Activated CD4-positive, alpha-beta T cell treated with anti-CD3 and anti-CD28 coated beads, Interleukin-2, amount 50 U/mL, for 4 hours (primary cell): ENCODE data around the gene CFAP57.

Source experiments
- DNase-seq, 2 experiments: peaks; one replicate each; pipeline ENCODE4 v3.0.0-alpha.2; 2020

The CFAP57 gene

DNA sequence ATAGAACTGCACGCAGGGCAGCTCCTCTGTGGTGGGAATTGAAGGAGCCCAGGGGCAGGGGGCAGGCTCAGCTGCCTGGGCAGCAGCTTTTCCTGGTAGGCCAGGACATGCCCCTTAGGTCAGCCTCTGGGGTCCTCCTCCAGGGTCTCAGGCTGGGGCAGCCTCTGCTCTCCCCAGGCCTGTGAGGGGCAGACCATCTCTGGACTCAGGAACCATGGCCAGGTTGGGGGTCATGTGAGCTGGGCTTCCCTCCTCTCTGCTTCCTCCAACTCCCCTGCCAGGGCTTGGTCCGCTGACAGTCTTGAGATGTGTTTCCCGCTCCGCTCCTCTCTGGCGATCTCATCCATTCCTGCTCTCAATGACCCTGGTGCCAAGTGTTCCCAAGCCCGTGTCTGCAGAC, 107.5 kb downstream of the CFAP57 start:
- no peak for DNase-seq

DNA sequence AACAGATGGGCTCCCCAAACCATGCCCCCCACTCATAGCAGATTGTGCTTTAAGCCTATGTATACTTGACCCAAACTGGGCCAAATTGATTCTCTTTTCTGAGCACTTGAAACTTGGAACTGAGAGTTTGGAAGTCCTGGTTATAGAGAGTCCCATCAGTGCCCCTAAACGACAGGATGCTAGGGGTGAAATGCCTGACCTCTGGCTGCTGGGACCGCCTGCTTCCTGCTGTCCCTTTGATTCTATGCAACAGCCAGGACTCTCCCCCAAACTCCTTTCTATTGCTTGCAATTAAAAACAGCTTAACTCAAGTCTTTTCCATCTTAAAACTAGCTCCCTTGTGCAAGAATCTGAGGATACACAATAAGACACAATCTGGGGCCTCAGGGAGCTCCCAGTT, 108.6 kb downstream of the CFAP57 start:
- DNase-seq, result no peak

DNA sequence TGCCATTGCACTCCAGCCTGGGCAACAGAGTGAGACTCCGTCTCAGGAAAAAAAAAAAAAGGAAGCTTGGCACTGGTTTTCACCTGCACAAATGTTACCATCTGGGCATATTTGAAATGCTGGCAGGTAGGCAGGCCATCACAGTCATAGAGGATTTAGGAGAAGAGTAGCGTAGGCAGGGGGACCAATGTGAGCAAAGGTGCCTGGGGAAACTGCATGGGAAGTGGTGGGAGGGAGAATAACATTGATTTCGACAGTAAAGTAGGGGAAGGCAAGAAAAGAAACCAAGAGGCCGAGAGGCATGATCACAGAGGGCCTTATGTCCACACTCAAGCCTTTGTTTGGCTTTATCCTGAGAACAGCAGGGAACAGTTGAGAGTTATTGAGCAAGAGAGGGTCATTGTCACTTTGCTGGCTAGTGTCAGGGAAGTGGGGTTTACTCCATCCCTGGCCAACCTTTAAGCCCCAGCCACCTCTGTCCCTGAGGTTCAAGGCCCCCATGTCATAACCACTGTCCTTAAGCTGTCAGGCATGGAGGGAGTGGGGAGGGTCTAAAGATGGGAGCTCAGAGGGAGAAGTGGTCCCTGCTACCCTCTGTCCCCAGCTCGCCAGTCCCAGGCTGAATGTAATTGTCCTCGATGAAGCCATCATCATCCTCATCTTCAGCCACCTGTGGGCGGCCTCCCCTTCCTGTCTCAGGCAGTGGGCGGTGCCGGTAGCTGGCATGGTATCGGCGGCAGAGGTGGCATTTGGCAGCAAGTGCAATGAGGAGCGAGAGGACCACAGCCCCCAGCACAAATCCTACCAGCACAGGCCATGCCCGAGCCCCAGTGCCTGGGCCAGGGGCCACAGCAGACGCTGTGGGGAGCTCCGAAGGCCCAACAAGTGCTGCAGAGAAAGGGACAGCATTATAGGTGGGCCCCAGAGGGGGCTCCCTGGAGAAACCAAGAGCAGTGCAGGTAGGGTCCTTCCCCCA, 110.4 kb downstream of the CFAP57 start:
- DNase-seq, result no peak

DNA sequence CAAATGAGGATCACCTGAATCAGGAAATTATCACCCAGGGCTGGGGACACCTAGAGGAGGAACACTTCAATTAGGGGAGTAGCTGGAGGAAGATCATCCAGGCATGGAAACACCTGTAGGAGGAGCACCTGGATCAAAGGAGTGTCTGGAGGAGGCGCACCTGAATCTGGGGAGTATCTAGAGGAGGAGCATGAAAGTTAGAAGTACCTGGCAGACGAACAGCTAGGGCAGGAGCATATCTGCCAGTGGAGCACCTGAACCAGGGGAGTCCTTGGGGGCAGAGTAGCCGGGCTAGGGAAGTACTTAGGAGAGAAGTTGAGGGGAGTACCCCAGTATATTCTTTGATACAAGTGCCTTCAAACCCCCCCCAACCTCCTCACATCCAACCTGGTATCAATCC, 111.9 kb downstream of the CFAP57 start:
- DNase-seq, result no peak

DNA sequence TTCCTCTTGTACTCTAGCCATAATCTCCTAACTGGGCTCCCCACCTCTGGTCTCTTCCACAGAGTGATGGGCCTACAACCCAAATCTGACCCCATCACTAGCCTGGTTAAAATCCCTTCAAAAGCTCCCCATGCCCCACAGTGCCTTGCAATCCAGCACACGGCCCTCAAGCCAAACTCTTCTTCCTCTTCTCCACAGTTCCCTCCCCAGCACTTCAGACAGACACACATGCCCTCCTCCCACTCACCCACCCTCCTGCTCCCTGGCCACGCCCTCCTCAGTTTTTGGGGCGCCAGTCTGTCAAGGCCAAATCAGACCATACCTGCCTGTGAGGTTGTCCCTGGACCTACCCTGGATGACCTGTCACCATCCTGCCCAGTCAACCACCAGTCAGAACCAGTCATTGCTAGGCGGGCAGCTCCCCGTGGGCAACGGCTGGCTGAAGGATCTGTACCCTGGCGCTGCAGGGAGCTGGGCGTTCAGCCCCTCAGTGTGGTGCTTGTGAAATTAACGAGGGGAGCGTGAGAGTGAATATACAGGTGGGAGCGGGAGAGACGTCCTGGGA, 112.5 kb downstream of the CFAP57 start:
- DNase-seq, result no peak

DNA sequence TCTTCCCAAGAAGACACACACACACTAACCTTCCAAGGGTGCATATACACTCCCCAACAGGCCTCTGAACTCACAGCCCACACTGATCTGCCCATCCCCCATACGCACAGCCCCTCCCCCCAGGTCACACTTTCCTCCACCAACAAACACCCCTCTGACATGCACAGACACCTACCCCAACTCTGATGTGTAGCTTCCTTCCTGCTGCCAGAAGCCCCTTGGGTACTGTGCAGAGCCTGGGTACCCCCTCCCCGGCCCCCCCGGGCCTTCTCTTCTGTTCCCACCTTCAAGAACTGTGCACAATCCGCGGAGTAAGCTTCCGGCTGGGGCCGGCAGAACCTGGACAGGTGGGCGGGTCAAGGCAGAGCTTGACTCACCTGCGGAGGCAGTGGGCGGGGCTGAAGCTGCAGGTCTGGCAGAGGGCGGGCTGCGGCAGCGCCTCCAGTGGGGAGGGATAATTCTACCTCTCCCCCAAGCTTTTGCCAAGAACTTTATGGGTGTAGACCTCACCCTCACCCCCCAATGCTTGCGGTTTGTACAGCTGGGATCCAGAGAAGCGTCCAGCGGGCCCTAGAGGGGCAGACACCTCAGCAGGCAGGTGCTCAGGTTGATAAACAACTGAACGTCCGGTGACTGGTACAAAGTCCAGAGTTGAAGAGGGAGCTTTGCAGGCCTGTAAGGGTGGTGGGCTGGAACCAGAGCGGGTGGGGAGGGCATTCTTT, 113.3 kb downstream of the CFAP57 start, which contains the start of gene C1orf210:
Gene C1orf210 (minus strand): TSS at position 313 of the 722 bp plus-strand sequence. CDS start 2,311 bp downstream, outside the sequence.
- DNase-seq, result no peak

DNA sequence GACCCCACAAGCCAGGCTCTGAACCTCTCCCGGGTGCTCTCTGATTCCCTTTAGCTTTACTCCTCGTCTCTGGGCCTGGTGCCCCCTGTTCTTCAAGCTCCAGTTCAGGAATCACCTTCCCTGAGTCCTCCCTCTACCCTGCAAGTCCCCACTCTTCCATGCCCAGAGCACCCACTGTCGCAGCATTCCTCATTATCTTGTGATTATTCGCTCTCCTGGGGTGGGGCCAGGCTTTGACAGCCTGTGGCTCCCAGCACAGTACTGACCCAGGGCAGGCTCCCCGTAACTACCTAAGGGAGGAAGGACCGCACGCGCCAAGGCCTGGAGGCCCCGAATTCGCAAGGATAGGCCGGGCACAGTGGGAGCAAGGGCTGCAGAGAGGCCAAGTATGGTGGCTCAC, 114.0 kb downstream of the CFAP57 start:
- no peak for DNase-seq

DNA sequence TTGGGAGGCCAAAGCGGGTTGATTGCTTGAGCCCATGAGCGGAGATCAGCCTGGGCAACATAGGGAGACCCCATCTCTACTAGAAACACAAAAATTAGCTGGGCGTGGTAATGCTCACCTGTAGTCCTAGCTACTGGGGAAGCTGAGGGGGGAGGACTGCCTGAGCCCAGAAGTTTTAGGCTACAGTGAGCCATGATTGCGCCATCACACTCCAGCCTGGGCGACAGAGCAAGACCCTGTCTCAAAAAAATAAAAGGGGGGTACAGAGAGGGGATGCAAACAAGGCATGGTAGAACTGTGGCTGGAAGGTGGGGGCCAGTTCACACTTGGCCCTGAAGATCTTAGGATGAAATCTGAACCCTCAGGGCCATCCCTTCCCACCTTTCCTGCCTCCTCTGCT, 114.4 kb downstream of the CFAP57 start:
- no peak for DNase-seq

DNA sequence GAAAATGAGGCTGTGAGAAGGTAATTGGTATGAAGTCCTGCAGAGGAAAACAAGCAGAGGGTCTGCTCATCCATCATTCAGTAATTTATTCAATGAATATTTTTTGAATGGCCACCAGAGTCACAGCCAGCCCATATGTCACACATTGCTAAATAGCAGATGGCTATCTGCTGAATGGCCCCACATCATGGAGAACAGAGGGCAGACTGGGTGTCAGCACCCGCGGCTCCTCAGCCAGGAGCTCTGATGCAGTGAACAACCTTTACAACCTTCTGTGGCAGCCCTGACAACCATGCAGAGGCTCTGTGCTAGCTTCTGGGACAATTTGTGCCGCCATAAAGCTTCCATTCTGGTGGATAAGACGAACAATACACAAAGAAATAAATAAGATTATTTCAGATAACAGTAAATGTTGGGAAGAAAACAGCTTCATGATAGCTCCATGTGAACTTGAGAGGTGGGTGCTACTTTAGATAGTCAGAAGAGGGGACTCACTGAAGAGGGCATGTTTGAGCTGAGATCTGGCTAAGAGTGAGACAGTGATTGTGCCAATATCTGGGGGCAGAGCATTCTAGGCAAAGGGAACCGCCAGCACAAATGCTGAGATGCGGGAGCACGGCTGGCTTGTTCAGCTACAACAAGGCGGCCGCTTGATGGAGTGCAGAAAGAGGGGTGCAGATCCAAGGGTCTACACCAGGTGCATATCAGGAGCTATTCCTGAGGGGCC, 116.1 kb downstream of the CFAP57 start:
- DNase-seq, result no peak

DNA sequence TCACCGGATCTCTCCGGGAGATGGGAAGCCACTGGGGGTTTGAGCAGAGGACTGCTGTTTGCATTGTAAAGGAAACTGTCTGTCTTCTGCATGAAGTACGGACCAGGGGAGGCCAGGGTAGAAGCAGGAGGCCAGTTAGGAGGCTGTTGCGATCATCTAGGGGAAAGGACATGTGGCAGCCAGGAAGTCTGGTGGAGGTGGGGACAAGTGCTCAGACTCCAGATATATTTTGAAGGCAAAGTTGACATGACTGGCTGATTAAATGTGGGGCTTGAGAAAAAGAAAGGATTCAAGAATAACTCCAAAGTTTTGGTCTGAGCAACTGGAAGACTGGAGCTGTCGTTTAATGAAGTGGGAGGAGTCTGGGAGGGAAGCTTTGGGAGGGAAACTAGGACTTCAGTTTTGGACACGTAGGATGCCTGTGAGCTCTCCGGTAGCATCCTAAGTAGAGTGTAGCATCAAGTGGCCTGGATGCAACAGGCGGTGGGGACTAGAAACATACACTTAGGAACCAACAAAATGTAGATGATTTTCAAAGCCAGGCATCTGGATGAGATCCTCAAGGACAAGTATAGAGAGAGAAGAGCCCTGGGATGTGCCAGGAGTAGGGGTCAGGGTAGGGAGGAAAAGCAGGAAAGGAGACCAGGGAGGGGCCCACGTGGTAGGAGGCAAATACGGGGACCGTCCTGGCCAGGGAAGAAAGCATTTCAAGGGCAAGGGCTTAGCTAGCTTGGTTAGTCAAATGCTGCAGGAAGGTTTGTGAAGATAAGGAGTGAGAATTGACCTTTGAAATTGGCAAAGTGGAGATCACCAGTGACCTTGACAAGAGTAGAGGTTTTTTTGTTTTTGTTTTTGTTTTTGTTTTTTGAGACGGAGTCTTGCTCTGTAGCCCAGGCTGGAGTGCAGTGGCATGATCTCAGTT, 116.9 kb downstream of the CFAP57 start:
- DNase-seq, result no peak

DNA sequence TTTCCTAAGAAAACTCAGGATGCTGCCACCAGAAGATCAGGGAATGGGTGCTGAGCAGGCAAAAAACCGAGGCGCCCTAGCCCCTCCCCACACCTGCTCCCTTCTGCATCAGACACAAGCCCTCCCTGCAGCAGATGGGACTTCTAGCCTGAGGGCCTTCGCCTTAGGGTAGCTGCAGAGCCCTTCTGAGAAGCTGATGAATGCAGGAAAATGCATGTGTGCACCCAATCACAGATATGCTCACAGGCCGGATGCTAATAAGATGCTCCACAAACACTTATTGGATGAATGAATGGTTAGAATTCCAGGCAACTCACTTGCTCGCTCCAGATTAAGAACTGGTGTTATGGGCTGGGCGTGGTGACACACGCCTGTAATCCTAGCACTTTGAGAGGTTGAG, 120.1 kb downstream of the CFAP57 start:
- no peak for DNase-seq

DNA sequence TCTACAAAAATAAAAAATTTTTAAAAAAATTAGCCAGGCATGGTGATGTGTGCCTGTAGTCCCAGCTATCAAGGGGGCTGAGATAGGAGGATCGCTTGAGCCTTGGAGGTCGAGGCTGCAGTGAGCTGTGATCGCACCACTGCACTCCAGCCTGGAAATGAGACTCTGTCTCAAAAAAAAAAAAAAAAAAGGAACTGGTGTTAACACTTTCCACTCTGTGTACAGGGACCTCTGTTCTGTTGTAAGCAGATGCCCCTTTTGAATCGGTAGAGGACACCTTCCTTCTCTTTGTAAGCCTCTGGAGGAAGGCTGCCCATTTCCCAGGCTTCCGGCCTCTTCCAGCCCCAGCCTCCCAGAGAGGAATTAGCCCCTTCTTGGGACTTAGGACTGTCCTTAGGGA, 120.5 kb downstream of the CFAP57 start:
- DNase-seq, result no peak

DNA sequence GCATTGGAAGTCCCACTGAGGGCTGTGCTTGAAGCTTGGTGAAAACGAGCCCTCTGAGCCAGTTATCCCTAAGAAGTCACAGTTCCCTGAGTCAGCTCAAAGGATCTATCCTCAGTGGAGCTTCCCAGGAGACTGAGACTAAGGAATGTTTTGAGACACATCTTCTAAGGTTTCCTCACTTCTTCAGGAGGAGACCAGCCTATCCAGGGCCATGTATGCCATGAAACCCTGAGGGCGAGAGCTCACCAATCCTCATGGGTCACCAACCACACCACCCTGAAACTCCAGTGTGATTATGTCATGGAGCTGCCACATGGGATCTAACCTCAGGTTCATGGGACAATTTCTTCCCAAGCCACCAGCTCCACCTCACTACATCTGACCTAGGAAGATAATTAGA, 121.0 kb downstream of the CFAP57 start:
- no peak for DNase-seq

DNA sequence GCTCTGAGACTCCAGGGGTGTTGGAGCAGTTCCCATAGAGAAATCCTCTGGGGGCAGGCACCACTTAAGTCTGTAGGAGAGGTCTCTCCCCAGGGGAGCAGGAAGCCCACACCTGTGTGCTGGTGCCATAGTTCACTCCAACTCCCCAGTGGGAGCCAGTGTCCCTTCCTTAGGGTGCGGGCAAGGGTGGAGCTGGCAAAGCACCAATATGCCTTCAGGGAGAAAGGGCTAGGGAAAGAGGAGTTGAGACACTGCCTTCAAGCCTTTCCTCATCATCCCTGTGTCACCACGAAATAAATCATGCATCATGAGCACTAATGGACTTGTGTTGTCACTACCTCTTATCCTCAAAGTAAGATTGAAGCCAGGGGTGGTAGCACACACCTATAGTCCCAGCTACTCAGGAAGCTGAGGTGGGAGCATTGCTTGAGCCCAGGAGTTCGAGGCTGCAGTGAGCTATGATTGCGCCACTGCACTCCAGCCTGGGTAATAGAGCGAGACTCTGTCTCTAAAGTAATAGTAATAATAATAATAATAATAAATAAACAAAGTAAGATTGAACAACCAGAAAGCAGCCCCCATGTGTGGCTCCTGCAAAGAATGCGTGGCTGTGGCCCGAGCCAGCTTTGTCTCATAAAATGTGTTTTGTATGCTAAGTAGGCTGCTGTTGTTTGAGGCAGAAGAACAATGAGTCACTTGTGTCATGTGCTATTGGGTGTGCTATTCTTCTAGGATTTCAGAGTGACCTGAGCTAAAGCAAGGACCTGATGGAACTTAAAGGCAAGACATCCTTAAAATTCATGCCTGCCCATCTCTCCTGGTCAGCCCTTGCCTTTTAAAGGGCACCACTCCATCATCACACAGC, 122.0 kb downstream of the CFAP57 start:
- no peak for DNase-seq

DNA sequence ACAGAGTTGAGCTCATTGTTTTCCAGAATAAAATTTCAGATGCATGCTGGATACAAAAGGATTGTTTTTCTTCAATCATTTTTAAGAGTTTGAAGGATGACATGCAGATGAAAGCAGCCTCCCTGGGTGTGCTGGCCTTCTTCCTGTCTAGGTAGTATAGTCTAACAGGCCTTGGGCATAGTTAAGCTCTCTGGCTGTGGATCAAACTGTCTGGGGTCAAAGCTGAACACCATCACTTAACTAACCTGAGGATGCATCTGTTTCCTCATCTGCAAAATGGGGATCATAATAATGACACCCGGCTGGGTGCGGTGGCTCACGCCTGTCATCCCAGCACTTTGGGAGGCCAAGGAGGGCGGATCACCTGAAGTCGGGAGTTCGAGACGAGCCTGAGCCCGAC, 122.6 kb downstream of the CFAP57 start:
- no peak for DNase-seq

DNA sequence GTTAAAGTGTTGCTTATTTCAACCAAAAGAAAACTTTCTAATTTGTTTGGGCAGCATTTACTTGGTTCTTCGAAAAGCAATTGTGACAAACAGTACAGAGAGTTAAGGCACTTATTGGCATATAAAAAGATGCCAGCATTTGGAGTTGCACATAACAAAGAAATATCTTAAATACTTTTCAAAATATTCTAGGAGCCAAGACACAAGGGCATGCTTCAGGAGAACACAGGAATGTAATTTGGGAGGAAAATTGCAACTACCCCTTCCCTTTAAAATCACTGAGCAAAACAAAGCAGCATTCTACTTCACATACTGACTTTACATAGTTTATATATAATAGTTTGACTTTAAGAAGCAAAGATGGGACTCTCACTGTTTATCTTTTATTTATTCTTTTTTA, 124.1 kb downstream of the CFAP57 start:
- no peak for DNase-seq

DNA sequence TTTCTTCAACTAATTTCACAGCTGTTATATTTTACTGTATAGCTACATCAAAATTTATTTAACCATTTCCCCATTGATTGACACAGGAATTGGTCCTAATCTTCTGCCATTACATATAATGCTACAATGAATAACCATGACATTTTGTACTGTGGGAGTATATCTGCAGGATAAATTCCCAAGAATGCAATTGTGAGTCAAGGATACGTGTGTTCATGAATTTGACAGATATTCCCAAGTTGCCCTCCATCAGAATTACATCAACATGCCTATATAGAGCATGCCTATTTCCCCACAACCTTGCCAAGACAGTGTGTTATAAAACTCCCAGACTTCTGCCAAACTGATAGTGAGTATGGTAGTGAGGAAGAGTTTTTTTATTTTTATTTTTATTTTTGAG, 125.9 kb downstream of the CFAP57 start:
- no peak for DNase-seq

DNA sequence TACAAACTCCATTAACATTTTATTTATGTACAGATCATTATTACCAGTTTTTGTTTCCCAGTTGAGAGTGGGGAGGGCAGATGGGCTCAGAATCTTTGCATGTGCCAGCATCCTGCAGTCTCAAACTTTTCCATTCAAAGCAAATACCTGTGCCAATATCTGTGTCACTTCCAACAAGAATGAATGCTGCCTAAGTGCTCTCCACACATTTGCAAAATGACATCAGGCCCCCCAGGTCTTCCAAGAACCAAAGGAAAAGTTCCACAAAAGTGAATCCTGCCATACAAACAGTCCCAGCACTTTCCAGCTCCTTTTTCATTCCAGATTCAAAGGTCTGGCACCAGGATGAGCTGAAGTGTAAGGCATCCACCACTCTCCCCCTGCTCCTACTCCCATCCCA, 127.0 kb downstream of the CFAP57 start:
- DNase-seq, result no peak

DNA sequence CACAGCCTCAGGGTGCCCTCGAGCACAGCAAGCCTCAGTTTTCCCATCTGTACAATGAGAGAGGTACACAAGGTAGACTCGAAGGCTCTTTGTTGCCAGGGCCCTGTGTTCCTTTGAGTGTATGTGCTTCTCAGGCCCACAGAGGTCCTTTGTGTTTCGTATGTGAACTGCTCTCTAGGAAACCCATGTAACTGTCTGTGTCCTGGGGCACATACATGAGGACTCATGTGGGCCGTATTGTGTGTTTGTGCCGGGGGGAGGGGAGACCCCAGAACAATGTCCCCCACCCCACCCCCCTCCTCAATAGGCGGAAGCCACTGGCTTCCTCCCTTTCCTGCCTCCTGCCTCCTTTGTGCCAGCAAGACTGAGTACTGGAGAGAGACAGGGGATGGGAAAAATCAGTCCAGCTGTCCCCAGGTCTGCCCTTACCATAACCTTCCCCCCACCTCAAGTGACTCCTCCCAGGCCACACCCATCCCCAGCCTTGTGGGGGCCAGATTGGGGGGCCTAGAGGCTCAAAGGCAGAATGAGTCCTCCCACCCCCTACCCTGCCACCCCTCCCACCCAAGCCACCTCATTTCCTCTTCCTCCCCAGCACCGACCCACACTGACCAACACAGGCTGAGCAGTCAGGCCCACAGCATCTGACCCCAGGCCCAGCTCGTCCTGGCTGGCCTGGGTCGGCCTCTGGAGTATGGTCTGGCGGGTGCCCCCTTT, 128.4 kb downstream of the CFAP57 start, which contains the start of gene TIE1:
Gene TIE1 (plus strand): TSS at position 605 of the 717 bp plus-strand sequence. CDS start 90 bp downstream, at position 695.
- DNase-seq, result no peak

DNA sequence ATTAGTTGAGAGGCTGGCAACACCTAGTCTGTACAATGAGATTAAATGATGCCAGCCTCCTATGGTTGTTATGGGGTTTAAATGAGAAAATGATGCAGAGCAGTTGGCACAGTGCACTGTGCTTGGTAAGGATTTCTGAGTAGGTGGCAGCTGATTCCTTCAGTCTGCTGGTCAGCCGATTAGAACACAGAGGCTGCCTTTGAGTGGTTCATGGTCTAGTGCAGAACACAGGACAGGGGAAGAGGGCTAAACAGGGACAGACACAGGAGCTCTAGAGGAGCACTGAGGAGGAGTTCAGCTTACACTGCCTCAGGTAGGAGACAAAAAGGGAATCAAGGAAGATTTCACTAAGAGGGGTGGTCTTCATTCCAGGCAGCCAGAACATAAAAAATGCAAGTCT, 130.1 kb downstream of the CFAP57 start:
- DNase-seq, result no peak
